K562 (cell line): ENCODE data around the gene CHRND. TPM values are rescaled to one million over a fixed set of nuclear protein-coding genes. Genes with fewer than 3 reads are reported as not detected.

Source experiments
- ATAC-seq: fragments of 200-7000 bp; cut with Tn5 transposase; 3 replicates; pipeline ENCODE4 v1.9.1; 2020; ENCODE audit warnings: moderate library complexity
- BruUV-seq: library from RNA; stranded (reverse); fragments of 400-500 nt; replicated peaks from 2 replicates; lab custom pipeline; 2021; lab: Mats Ljungman, UMichigan
- CTCF ChIA-PET: fragments of 300-600 bp; formaldehyde crosslinking; extraction: SDS; loops from one replicate; lab custom pipeline; 2021; ENCODE audit warnings: low intra/inter-chr PET ratio; lab: Yijun Ruan, JAX
- POLR2A ChIA-PET: fragments of 300-600, 350-650 bp; sonication (Branson Sonifier 250); formaldehyde crosslinking; extraction: SDS; loops from one replicate; lab custom pipeline; 2021; ENCODE audit warnings: antibody characterized with exemption, inconsistent platforms; lab: Yijun Ruan, JAX
- DNase-seq, 4 experiments: peaks; one replicate each; pipeline versions ENCODE4 v3.0.0 to v3.0.0-alpha.2; 2011 to 2018; ENCODE audit warnings: low spot score in 3 of 4, mixed read lengths in 3 of 4; ENCODE audit errors: extremely low read depth in 1 of 4
- FAIRE-seq: peaks from 2 replicates; lab custom pipeline; 2011; peaks lifted over from hg19 to GRCh38; lab: Jason Lieb, UNC
- H2AFZ ChIP-seq: 2 replicates; pipeline ENCODE4 v1.6.0; 2011; ENCODE audit warnings: low read depth, low read length, control low read depth, inconsistent platforms
- H3K27ac ChIP-seq: fragments of 200-600 bp; 3 replicates; pipeline ENCODE4 v1.8.0; 2011; ENCODE audit warnings: low read depth, mild to moderate bottlenecking, control low read depth, inconsistent platforms, low read length, moderate library complexity, mixed read lengths; ENCODE audit errors: extremely low read depth
- H3K27me3 ChIP-seq, 2 experiments: fragments of 300-600 bp in 1 of 2; 2 replicates in 1 of 2; 3 replicates in 1 of 2; pipeline versions ENCODE4 v1.6.0 to v1.8.0; 2011; ENCODE audit warnings: inconsistent platforms in 2 of 2, low read length in 2 of 2, mild to moderate bottlenecking in 1 of 2, mixed read lengths in 1 of 2, moderate library complexity in 1 of 2; ENCODE audit not compliant: control insufficient read depth in 2 of 2, insufficient read depth in 2 of 2
- H3K36me3 ChIP-seq: fragments of 300-600 bp; 3 replicates; pipeline ENCODE4 v1.8.0; 2011; ENCODE audit warnings: mild to moderate bottlenecking, low read length, inconsistent platforms; ENCODE audit not compliant: control insufficient read depth, insufficient read depth
- H3K4me1 ChIP-seq, 2 experiments: fragments of 200-600 bp in 1 of 2; replicated peaks in 1 of 2; 2 replicates in 1 of 2; 3 replicates in 1 of 2; pipeline versions ENCODE4 v1.5.1 to v1.8.0; 2011; ENCODE audit warnings: inconsistent platforms in 2 of 2, low read length in 2 of 2, mild to moderate bottlenecking in 1 of 2, mixed read lengths in 1 of 2, moderate library complexity in 1 of 2; ENCODE audit not compliant: control insufficient read depth in 2 of 2, insufficient read depth in 2 of 2
- H3K4me2 ChIP-seq: 2 replicates; pipeline ENCODE4 v1.6.1; 2011; ENCODE audit warnings: low read length, control low read depth, inconsistent platforms, mixed read lengths; ENCODE audit not compliant: insufficient read depth
- H3K4me3 ChIP-seq: fragments of 200-600 bp; sonication (generic), shearing (Covaris generic); 2 replicates; pipeline ENCODE4 v1.5.1; 2016; ENCODE audit warnings: control low read depth, inconsistent platforms
- H3K79me2 ChIP-seq: fragments of 200-600 bp; 3 replicates; pipeline ENCODE4 v1.8.0; 2011; ENCODE audit warnings: low read length, inconsistent platforms; ENCODE audit not compliant: control insufficient read depth, insufficient read depth
- H3K9ac ChIP-seq, 2 experiments: 2 replicates each; pipeline versions ENCODE4 v1.6.0 to v1.6.1; 2011; ENCODE audit warnings: low read depth in 2 of 2, low read length in 2 of 2, control low read depth in 1 of 2, inconsistent platforms in 1 of 2, mild to moderate bottlenecking in 1 of 2, mixed read lengths in 1 of 2; ENCODE audit not compliant: insufficient read depth in 1 of 2
- H3K9me1 ChIP-seq: one replicate; pipeline ENCODE4 v1.6.0; 2011; ENCODE audit warnings: inconsistent platforms, mild to moderate bottlenecking, low read length, moderate library complexity; ENCODE audit not compliant: control insufficient read depth, insufficient read depth
- H3K9me3 ChIP-seq: replicated peaks from 2 replicates; pipeline ENCODE4 v1.5.1; 2011; ENCODE audit warnings: low read depth, low read length, inconsistent platforms; ENCODE audit not compliant: control insufficient read depth, insufficient read depth
- H4K20me1 ChIP-seq: replicated peaks from 2 replicates; pipeline ENCODE4 v1.6.1; 2011; ENCODE audit warnings: low read length, inconsistent platforms, mixed read lengths; ENCODE audit not compliant: control insufficient read depth, insufficient read depth
- CTCF ChIP-seq, 3 experiments: IDR thresholded peaks in 2 of 3; conservative IDR thresholded peaks in 1 of 3; 2 replicates each; pipeline ENCODE4 v1.5.1; 2011 to 2012; ENCODE audit warnings: low read length in 3 of 3, mild to moderate bottlenecking in 3 of 3, control low read depth in 2 of 3, improper control_type of control experiment in 1 of 3, inconsistent platforms in 1 of 3, low read depth in 1 of 3, mixed read lengths in 1 of 3, moderate library complexity in 1 of 3; ENCODE audit not compliant: insufficient read depth in 2 of 3
- HNRNPK ChIP-seq: fragments of 200-400 bp; formaldehyde crosslinking; IDR thresholded peaks from one replicate; pipeline ENCODE4 v1.6.1; 2018; ENCODE audit warnings: mild to moderate bottlenecking, low read depth, low read length; ENCODE audit not compliant: poor library complexity, severe bottlenecking
- RREB1 ChIP-seq: fragments of 250-450 bp; sonication (Bioruptor Pico); IDR thresholded peaks from 2 replicates; pipeline ENCODE4 v1.4.0; 2020
- ZFP91 ChIP-seq: sonication (generic); formaldehyde crosslinking; IDR thresholded peaks from 2 replicates; pipeline ENCODE4 v1.8.0; 2022; ENCODE audit warnings: mild to moderate bottlenecking, missing genetic modification reagents
- ZNF76 ChIP-seq: fragments of 250-450 bp; sonication (Bioruptor Pico); IDR thresholded peaks from 2 replicates; pipeline ENCODE4 v1.4.0; 2020; ENCODE audit warnings: mild to moderate bottlenecking, moderate library complexity, borderline replicate concordance
- WGBS: fragments of 100-300 bp; shearing (Covaris generic); methylation state at CpG from one replicate; pipeline ENCODE4 v1.1.6; 2016; ENCODE audit warnings: low coverage, mixed read lengths; ENCODE audit not compliant: insufficient coverage; ENCODE audit errors: missing lambda C conversion rate; 5-methylcytosine and 5-hydroxymethylcytosine counted together
- in situ Hi-C: fragments of 300-500 bp; cut with MboI; formaldehyde crosslinking; loops from 4 replicates; pipeline ENCODE4 v1.15.0; 2018; ENCODE audit warnings: inconsistent platforms, mixed read lengths
- intact Hi-C: fragments of 100-400 bp; cut with micrococcal nuclease; formaldehyde crosslinking; loops from 2 replicates; pipeline ENCODE4 v1.14.2; 2022
- polyA plus RNA-seq, 8 experiments: library from polyadenylated mRNA; depleted of rRNA in 4 of 8; stranded (reverse) in 5 of 8; unstranded in 3 of 8; fragments of >200 nt; fragmentation: Nextera tagmentation in 2 of 8; fragmentation: Illumina TruSeq in 1 of 8; extraction: Ambion mirVana in 2 of 8; extraction: Trizol in 1 of 8; gene quantifications; 2 replicates each; pipeline versions ENCODE4 v1.2.1 to v1.2.3, GENCODE V29; 2011 to 2014; ENCODE audit warnings: inconsistent platforms in 1 of 8, missing spikeins in 1 of 8
- total RNA-seq, 7 experiments: library from RNA; depleted of rRNA in 6 of 7; stranded (reverse); fragments of >200 nt in 6 of 7; fragmentation: Illumina TruSeq in 2 of 7; extraction: Trizol in 2 of 7; gene quantifications; 2 replicates each; pipeline versions ENCODE4 v1.2.1 to v1.2.3, GENCODE V29; 2011 to 2021; ENCODE audit warnings: low replicate concordance in 1 of 7

Gene CHRND
- total and polyA plus RNA-seq, 9 of the 15 experiments (the other 6 are each of a cell fraction or from before 2014, with no cell fraction given) = not detected

- no peak overlapping the region for H3K9ac ChIP-seq
- in situ Hi-C loops = no loop called here
- no peak for TF ChIP-seq RREB1
- TF ChIP-seq HNRNPK = no peak
- no peak for TF ChIP-seq ZFP91 (CRISPR knock-in tag)
- TF ChIP-seq CTCF (IDR thresholded peaks at IDR 0.05 in 2 of 3, conservative IDR thresholded peaks at IDR 0.05 in 1 of 3; ENCODE audit: insufficient read depth in 2 of 3, low read depth in 1 of 3, low read length in 3 of 3) = peak; percentile 52 to 89 (median 62)
- no peak for TF ChIP-seq ZNF76
- H3K9me1 ChIP-seq = no peaks in the 10 kb centered on the region
- no peak overlapping the region for H3K27ac ChIP-seq
- no peaks in the 10 kb centered on the region for H3K9me3 ChIP-seq
- intact Hi-C loops = no loop called here
- CTCF ChIA-PET = no interaction called here
- no peak overlapping the region for H2AFZ ChIP-seq
- H3K27me3 ChIP-seq = no peaks in the 10 kb centered on the region
- H3K36me3 ChIP-seq = no peaks in the 10 kb centered on the region
- H3K4me1 ChIP-seq = peaks cover 0 to 28% of the 10 kb centered on the region in 2 experiments; a peak in 2 of 5 replicates
- H3K4me2 ChIP-seq = no peak overlapping the region
- ATAC-seq (peak; percentile 75), FAIRE-seq (no peak), DNase-seq (peak; percentile 45 to 54 (median 48))
- no peaks in the 10 kb centered on the region for H4K20me1 ChIP-seq
- H3K79me2 ChIP-seq = no peaks in the 10 kb centered on the region
- no TSS peak for BruUV-seq
- POLR2A ChIA-PET = no interaction called here
- WGBS = 6% methylated on average over 3 of the region's 5 CpGs
- H3K4me3 ChIP-seq = no peak overlapping the region
Observed at GRCh38 chr2:232537079-232537478, 11.1 kb downstream of the CHRND start.
